Ovary (tissue), 3 donors: ENCODE measurements around the gene PRELID3B.

Source experiments
- CTCF ChIP-seq, 3 donors: fragments of 450-650 bp in 2 of 3; fragments of 200-600 bp in 1 of 3; IDR thresholded peaks; one replicate each; pipeline versions ENCODE4 v1.5.1 to v1.8.0; 2016 to 2022; ENCODE audit warnings: antibody characterized with exemption in 3 of 3, mild to moderate bottlenecking in 1 of 3
- EP300 ChIP-seq: sonication (generic); formaldehyde crosslinking; IDR thresholded peaks from one replicate; pipeline ENCODE4 v1.6.1; 2017; ENCODE audit warnings: antibody characterized with exemption
- POLR2A ChIP-seq: fragments of 450-650 bp; IDR thresholded peaks from one replicate; pipeline ENCODE4 v1.6.1; 2017; ENCODE audit warnings: antibody characterized with exemption, mild to moderate bottlenecking, moderate library complexity
- donor health status: DM: no; HTN: no; CAD: no.

DNA sequence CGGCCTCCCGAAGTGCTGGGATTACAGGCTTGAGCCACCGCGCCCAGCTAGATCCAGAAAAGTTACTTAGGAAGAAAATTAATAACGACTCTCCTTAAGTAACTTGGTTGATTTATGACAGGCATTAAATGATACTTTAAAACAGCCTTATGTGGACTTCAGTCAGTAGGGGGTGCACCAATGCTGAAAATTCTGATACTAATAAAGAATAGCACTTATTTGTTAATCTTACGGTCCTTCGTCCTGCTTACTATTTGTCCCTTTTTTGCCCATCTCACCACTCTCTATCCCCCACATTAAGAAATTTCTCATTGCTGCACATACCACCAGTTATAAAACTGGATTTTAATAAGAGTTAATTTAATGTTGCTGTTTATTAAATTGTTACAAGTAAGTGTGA, 12.7 kb upstream of the PRELID3B start:
- TF ChIP-seq EP300 = no peak
- TF ChIP-seq CTCF (IDR thresholded peaks at IDR 0.05) = no peak
- no peak for TF ChIP-seq POLR2A
